Stimulated activated CD4-positive, alpha-beta T cell treated with anti-CD3 and anti-CD28 coated beads, Interleukin-4, amount 100 ng/mL, for 48 hours (primary cell): ENCODE results near the gene SLC25A34.

Source experiments
- DNase-seq, 2 donors: peaks; one replicate each; pipeline ENCODE4 v3.0.0-alpha.2; 2020; ENCODE audit warnings: low read depth in 2 of 2

SLC25A34 gene

GRCh38 chr1:15751717-15752116 lies 15.7 kb downstream of the SLC25A34 start:
- no peak for DNase-seq

- no peak for DNase-seq
Measured at GRCh38 chr1:15753776-15754175, 17.7 kb downstream of the SLC25A34 start.

GRCh38 chr1:15755021-15755645 lies 19.1 kb downstream of the SLC25A34 start:
- no peak for DNase-seq

- no peak for DNase-seq
Measured at GRCh38 chr1:15755646-15756040, 19.6 kb downstream of the SLC25A34 start.

GRCh38 chr1:15756143-15757015 lies 20.3 kb downstream of the SLC25A34 start:
- DNase-seq = no peak

- DNase-seq = no peak
Measured at GRCh38 chr1:15757016-15757543, 21.0 kb downstream of the SLC25A34 start.

- no peak for DNase-seq
Measured at GRCh38 chr1:15757575-15758342, 21.7 kb downstream of the SLC25A34 start.

- no peak for DNase-seq
Measured at GRCh38 chr1:15758343-15758931, 22.4 kb downstream of the SLC25A34 start, which contains the start of gene FBLIM1. TSS of gene FBLIM1 (plus strand) at chr1:15758795. CDS start at chr1:15764984, 6,189 bp downstream.

- no peak for DNase-seq
Measured at GRCh38 chr1:15758953-15759661, 23.0 kb downstream of the SLC25A34 start.

- DNase-seq = no peak
Measured at GRCh38 chr1:15760520-15761211, 24.6 kb downstream of the SLC25A34 start.

GRCh38 chr1:15761366-15762128 lies 25.5 kb downstream of the SLC25A34 start:
- DNase-seq = no peak

GRCh38 chr1:15762546-15762945 lies 26.5 kb downstream of the SLC25A34 start:
- DNase-seq = no peak

- DNase-seq = no peak
Measured at GRCh38 chr1:15764269-15764764, 28.3 kb downstream of the SLC25A34 start.

- DNase-seq = no peak
Measured at GRCh38 chr1:15764890-15765289, 28.8 kb downstream of the SLC25A34 start.

- no peak for DNase-seq
Measured at GRCh38 chr1:15765495-15766194, 29.6 kb downstream of the SLC25A34 start.

- DNase-seq = no peak
Measured at GRCh38 chr1:15767941-15768340, 31.9 kb downstream of the SLC25A34 start.

GRCh38 chr1:15768388-15768787 lies 32.3 kb downstream of the SLC25A34 start:
- no peak for DNase-seq

GRCh38 chr1:15770313-15770962 lies 34.4 kb downstream of the SLC25A34 start:
- DNase-seq = no peak
